Measurements from ENCODE around the gene AHR. TPM values are rescaled to one million over a fixed set of nuclear protein-coding genes. Genes with fewer than 3 reads are reported as not detected.

Gene AHR
- total RNA-seq, 1 donor = 326 TPM

Small RNA genes lying within 50 kb of the gene (small RNA-seq; reads per million reads assigned to genes)
- not detected for gene RF00092

Measured in fibroblast of the aortic adventitia (primary cell).